Activated effector memory CD4-positive, alpha-beta T cell treated with Interleukin-2 at 50 U/mL for 16 hours (primary cell): ENCODE measurements around the gene SCIN.
"Not testable (repeated sequence)": the region's sequence is repeated elsewhere in the genome, so short reads cannot be mapped to it uniquely, and the experiment has no call there.

Experiments
- DNase-seq: peaks from one replicate; pipeline ENCODE4 v3.0.0-alpha.2; 2020

Gene SCIN

DNA sequence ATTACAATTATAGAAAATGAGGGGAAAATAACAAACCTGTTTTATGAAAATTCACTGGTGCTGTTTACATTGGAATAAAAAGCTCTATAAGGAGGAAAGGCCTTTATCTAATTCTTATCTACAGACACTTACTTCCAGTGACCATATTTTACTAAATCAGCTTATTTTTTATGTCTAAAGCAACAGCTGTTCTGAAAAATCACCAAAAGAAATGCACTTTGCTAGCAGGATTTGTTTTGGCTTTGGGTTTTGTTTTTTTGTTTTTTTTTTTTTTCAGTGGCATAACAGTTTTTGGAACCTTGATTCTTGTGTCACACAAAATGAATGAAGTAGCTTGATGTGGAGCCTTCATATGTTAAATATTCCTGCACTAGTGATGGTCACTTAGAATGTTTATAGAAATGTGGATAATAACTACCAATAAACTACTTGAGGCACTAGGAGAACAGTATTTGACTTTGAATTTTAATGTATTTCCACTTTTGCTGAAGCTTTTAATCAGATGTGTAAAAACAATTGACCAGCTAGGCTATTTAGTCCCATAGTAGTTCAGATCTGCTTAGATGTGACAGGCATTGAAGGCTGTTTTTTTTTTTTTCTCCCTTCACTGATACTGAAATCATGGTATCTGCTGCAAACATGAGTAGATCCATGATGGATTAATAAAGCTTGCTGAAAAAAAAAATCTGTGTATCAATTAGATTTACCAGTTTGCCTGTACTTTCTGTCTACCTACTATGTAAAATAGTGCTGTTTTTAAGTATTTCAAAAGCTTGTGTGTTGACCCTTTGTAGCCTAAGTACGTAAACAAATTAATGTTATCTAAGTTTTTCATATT, 119.7 kb downstream of the SCIN start:
- DNase-seq = no peak

DNA sequence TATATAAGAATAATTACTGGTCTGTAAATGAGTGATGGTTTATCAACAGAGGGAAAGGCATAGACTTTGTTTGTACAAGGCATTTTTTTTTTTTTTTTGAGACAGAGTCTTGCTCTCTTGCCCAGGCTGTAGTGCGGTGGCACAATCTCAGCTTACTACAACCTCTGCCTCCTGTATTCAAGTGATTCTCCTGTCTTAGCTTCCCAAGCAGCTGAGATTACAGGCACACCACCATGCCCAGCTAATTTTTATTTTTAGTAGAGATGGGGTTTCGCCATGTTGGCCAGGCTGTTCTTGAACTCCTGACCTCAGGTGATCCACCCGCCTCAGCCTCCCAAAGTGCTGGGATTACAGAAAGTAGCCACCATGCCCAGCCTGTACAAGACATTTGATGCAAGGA, 120.9 kb downstream of the SCIN start:
- not testable (repeated sequence) for DNase-seq

DNA sequence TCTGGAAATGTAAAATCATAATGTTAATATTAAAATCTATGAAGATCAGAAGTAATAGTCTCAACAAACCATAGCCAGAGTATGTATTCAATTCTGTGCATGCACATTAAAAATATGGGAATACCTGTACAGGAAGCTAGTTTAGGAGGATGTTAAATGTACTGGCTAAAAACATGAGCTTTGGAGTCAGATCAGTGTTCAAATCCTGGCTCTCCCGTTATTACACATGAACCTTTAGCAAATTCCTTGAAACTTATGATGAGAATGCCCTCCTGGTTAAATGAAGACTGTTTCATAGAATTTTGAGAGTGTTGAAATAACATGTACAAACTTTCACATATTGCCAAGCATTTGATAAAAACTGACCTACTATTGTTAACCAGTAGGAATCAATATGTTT, 121.5 kb downstream of the SCIN start:
- no peak for DNase-seq

DNA sequence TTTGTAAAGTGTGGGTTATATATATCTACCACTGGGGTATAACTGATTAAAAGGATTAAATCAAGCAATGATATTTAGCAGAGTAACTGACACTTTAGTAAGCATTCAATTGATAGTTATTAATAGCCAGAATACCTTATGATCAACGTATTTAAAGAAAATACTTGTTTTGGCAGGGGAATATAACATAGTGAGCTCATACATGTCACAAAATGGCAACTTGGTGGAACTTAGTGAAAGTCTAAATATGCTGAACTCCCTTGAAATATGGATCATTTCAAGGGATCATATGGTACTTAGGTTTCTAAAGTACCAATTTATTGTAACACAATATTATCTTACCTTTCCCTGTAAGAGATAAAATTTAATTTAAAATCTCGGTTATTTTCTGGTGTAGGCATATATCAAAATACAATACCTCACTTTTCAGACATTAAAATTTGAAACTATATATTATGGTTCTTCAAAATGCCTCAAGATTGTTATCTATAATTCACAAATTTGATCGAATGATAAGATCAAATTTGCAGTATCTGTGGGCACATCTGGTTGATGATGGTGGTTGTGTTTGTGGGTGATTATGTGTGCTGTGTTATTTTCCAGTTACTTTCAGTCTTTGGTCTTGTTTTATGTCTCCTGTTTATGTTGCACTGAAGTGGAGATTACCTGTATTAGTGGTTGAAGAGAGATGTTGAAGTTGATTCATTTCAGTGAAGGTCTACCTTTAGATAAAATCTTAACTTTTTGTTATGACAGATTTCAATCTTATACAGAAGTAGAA, 122.1 kb downstream of the SCIN start:
- no peak for DNase-seq

- DNase-seq = no peak
Observed at GRCh38 chr7:12694817-12695216, 124.3 kb downstream of the SCIN start.

DNA sequence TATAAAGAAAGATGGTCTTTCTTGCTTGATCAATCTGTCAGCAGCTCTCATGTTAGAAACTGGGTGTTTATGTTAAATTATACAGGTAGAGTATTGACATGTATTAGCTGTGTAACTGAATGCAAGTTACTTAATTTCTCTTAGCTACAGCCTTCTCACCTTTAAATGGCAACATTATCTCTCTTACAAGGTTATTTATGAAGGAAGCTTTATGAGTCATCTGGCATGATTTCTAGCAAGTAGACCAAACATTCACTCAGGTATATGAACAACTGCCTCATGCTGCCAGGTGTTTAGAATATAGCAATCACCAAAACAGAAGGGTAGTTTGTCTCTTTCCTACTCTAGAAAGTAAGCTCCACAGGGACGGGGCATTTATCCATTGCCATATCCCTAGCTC, 125.4 kb downstream of the SCIN start:
- no peak for DNase-seq

GRCh38 chr7:12699299-12699698, 128.8 kb downstream of the SCIN start:
- DNase-seq = no peak

DNA sequence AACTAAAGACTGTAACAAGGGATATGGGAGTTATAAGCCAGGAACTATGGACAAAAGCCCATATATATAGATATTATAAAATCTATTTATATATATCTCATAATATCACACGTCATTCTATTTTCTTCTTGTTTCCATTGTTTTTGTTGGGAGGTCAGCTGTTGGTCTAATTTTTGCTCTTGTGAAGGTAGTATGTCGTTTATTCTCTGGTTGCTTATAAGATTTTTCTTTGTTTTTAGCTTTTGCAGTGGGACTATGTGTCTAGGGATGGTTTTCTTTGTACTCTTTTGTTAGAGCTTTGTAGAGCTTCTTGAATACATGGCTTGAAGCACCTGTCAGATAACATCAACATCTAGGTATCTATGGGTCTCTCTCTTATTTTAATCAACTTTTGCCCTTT, 130.9 kb downstream of the SCIN start:
- DNase-seq = no peak

DNA sequence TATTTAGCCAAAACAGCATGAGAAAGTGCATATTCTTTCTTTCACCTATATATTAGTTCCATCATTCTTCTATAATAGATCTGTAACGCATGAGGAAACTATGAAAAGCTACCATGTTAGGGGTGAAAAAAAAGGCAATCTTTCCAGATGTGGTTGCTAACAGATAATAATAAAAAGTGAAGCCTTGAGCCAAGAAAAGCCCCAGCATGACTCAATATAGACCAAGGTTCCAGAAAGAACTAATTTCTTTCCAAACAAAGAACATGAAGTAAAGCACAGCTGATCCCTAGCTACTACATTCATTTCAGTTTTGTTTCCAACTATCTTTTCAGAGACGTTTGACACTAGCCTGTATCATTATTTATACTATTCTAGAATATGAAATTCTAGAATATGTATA, 133.4 kb downstream of the SCIN start:
- no peak for DNase-seq

DNA sequence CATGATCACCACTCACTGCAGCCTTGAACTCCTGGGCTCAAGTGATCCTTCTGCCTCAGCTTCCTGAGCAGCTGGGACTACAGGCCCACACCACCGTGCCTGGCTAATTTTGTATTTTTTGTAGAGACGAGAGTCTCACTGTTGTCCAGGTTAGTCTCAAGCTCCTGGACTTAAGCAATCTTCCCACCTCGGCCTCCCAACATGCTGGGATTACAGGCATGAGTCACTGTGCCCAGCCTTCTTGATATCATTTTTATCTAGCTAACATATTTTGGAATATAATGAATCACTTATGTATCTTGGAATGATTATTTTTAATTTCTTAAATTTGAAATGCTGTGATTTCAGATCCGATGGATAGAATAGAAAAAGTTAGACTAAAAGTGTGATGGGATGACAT, 135.4 kb downstream of the SCIN start:
- no peak for DNase-seq

GRCh38 chr7:12706900-12707536, 136.5 kb downstream of the SCIN start:
- DNase-seq = no peak

DNA sequence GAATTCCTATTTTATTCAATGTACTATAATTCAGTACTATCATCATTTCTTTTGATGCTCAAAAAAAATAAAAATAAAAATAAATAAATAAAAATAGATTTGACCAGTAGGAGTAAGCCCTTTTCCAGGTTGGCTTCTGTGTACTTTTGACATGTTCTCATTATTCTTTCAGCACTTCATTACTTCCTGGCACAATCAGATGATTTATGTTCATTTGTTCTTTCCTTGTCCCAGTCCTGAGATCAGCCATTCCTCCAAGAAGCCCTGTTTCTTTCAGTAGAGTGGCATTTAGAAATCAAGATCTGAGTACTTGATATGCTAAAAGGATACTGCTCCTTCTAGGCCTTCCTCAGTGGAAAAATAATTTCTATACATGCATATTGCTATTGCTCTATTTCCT, 137.8 kb downstream of the SCIN start:
- DNase-seq = no peak
